CD4-positive, alpha-beta T cell treated with Interleukin-10 for 1 hour (primary cell): ENCODE results near the gene COPS3.

ENCODE experiments used
- DNase-seq: peaks from one replicate; pipeline ENCODE4 v3.0.0-alpha.2; 2020

The COPS3 gene

DNA sequence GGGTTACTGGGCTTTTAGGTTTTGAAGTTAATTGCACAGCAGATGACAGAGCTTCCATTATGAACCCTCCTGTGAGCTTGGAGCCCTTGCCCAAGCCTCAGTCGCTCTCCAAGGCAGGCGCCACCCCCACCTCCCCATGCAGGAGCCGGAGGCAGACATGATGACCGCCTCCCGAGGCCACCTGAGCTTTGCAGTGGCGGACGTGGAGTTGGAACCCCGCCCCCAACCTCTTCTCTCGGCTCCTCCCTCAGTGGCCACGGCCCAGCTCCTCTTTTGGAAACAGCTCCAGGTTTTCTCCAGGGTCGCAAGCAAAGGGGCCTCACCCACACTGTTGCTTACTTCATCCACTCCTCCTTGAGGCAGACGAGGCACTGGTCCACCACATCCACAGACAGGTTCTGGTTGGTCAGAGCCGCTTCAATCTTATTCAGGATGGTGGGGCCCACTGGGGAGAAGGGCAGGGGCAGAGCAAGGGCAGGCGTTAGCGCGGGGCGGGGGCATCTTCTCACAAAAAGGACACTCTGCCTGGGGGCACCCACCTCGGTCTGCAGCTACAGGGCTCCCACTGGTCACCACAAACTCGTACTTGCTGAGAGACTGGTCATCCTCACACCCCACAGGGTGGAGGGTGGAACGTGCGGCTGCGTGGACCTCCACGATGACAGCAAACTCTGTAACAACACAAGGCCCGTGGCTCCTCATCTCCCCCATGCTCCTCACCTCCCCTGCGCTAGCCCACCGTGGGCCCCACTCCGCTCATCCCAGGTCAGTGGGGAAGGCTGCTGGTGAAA lies 66.2 kb downstream of the COPS3 start:
- no peak for DNase-seq

DNA sequence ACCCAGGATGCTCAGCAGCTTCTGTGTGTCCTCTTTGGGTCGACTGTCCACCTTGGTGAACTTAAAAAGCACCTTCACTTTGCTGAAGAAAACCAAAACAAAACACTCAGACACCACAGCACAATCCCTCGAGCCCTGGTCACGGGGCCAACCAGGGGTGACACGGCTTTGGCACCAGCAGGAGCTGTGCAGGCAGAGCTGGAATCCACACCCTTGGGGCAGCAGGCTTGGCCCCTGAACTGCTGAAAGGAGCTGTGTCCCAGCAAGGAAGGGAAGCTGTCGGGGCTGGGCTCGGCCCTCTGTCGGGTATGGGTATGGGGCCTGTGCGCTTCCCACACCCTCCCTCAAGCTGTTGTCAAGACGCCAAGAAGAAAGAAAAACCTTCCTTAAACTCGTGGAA lies 67.3 kb downstream of the COPS3 start:
- no peak for DNase-seq

DNA sequence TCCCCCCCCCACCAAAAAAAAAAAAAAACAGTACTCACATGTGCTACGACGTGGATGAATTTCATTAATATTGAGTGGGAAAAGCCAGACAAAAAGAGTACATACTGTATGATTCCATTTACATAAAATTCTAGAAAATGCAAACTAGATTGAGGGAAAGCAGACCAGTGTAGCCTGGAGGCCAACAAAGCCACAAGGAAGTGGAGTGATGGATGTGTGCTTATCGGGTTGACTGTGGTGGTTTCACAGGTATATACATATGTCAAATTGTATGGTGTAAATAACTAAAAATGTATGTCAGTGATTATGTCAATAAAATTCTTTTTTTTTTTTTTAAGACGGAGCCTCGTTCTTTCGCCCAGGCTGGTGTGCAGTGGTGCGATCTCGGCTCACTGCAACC lies 73.0 kb downstream of the COPS3 start:
- no peak for DNase-seq

DNA sequence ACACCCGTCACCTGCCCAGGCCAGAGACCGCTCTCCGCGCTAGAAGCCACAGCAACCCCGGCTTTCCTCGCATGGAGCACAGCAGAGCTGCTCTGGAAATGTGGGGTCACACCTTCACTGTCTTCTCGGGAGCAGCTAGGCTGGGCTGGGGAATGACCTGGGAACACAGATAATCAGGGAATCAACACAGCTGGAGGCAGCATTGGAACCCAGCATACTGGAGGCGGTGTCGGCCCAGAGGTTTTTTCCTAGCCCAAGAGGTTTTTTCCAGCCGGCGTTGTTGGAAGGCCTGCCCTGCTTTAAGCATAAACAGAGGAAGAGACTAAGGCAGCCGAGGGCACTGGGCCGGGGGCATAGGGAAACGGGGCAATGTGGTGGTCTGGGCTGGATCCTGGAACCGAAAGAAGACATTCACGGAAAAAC lies 74.1 kb downstream of the COPS3 start:
- DNase-seq, result no peak

DNA sequence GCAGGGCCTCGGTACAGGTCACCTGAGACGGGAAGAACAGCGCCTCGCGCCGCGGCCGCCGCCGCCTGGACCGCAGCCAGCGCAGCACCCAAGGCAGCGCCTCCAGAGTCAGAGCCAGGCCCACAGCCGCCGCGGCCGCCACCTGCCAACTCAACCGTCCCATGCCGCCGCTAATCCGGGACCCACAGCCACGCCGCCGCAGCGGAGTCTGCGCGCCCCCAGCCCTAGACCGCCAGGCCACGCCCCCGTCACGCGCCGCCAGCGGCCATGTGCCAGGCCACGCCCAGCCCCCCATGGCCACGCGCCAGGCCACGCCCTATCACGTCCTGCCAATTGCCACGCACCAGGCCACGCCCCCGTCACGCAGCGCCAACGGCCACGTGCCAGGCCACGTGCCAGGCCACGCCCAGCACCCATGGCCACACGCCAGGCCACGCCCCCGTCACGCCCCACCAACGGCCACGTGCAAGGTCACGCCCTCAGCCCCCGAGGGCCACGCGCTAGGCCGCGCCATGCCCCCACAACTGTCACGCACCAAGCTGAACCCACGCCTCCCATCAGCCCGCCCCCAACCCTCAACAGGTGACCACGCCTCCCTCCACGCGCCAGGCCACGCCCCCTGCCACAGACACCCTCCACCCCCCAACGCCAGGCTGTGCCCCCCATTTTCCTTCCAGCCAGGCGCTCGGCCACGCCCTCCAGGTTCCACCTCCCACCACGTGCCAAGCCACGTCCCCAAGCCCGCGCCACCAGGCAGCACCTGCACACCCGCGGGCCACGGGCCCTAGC lies 74.7 kb downstream of the COPS3 start, which contains the start of gene PLD6:
PLD6 (minus strand) TSS at position 210 of the 789 bp plus-strand sequence; CDS start at position 163, 47 bp downstream.
- peak; percentile 94 for DNase-seq

DNA sequence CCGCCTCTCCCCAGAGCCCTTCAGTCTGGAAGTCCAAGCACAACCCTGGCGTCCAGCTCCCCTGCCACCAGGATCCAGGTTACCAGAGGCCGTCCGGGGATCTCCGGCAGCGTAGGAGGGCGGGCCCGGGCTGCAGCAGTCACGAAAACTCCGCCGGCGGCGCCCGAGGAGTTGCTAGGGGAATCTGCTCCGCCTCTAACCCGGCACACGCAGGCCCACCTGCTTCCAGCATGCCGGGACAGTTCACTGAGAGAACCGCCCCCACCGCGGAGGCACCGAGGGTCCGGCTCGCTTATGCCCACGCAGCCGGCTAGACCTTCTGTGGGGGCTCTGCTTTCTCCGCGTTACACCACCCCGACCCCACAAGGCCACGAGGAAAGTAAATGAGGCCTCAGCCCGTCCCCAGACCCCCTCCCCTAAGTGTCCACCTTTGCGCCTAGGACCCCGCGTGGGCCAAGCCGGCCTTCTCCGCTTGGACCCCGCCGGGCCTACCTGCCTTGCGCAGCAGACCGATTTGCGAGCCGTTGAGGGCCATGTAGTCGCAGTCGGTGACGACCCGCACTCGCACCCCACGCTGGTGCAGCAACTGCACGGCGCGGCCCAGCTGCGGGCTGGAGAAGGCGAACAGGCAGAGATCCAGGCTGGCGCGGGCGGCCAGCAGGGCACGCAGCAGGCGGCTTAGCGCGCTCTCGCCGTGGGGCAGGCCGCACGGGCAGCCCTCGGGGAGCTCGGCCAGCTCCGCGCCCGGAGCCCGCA lies 75.5 kb downstream of the COPS3 start:
- DNase-seq, result peak; percentile 50

DNA sequence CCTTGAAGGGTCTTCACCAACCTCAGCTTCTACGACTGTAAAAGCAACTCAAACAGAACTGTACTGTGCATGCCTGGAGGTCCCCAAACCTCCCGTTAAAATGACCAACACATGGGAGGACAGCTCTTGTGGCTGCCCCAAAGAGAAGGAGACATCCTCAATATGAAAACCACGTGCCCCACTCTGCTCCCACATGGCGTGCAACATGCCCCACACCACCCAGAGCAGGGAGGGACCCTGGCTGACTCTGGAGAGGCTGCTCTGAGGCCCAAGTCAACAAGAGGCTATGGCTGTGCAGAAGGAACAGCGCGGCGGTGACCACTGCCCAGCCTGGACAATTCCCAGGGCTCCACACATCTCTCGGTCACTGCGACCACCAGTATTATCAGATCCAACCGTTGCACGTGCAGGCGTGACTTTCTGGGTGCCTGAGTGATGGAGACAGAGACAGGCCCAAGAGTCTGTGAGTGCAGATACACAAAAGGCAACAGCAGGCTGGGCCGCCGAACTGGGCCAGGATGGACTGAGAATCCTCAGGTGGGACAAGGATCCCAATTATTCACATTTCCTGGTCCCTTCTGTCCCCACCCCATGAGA lies 76.3 kb downstream of the COPS3 start:
- no peak for DNase-seq

DNA sequence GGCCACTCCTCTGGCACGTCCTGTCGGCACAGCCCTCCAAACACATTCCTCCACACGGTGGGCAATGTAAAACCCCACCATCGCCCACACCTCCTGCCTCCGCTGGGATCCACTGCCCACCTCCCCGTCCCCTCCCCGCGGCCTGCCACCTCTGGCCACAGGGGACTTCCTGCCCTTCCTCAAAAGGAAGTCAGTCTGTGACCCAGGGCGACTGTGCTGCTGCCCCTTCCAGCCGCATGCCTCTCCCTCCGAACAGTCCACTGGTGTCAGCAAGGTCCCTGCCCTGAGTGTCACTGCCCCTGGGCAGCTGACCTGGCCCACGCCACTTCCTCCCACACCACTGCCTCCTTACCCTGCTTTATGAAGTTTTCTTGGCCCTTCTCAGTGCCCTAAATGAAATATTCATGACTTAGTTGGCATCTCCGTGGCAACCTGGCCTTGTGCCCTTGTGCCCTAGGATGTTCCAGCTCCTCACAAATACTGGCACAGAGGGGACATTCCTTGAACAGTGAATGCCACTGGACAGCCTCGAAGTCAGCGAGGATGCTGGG lies 76.9 kb downstream of the COPS3 start:
- no peak for DNase-seq

DNA sequence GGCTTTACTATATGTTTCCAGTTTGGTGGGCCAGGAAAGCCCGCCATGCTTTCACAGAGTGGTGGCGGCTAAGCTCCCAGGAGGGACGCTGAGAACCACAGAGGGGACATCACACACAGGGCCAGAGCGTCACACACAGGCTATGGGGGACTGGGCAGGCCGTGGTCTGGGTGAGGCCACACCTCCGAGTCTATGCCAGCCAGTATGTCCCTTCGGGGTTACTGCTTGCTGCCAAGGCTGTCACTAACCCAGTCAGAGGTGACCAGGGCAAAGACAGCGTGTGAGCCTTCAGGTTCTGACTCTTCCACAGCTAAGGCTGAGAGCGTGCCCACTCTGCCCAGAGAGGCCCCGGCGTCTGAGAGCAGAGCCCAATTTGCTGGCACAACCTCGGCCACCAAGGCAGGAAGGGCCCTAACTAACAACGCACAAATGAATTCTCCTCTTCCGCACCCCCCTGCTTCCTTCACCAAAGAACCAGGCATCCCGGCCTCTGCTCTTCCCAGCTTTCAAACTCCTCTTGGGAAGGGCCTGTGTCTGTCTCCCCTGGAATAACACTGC lies 77.8 kb downstream of the COPS3 start:
- DNase-seq, result no peak

DNA sequence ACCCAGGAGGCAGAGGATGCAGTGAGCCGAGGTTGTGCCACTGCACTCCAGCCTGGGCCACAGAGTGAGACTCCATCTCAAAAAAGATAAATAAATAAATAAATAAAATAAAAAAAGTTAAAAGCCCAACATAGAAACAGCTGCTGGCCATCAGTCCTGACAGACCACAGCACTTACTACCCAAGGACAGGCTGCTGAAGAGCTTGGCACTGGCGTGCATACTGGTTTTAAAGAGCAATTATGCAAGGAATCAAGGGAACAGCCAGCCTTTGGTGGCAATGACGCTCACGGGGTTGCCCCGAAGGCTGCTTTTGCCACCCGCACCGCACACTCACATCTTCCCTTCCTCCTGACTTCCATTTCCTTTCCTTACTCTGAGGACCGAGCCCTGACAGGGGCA lies 79.1 kb downstream of the COPS3 start:
- DNase-seq, result no peak

DNA sequence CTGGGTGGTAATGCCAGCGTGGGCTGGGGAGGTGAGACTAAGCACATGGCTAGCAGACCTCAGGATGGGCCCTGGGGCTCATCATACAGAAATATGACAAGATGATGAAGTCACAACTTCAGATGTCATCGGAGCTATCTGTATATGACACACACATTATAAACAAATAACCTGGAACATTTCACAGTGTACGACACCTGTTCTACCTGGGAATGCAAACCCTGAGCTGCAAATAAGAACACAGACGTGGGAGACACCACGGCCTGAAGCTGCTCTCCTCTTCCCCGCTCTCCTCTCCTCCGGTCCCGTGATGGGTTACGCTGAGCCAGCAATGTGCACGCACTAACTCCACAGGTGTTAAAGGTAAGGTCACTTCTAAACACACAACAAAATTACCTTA lies 79.8 kb downstream of the COPS3 start:
- no peak for DNase-seq

DNA sequence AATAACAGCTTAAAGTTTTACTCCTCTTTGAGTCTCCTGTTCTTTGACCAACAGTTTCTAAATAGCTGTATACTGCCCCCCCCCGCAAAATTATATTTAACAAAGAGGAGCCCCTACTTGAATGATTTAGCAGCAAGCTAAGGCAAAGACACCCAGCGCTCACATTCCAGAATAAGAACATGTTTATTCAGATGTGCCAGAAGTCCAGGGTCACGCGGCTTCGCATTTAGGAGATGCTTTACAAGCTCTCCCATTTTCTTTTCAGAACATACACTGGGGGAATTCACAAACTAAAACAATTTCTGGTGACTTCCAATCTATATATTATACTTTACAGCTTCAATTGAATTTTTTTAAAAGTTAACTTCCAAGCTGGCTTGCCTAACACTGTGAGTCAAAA lies 80.2 kb downstream of the COPS3 start:
- DNase-seq, result no peak

DNA sequence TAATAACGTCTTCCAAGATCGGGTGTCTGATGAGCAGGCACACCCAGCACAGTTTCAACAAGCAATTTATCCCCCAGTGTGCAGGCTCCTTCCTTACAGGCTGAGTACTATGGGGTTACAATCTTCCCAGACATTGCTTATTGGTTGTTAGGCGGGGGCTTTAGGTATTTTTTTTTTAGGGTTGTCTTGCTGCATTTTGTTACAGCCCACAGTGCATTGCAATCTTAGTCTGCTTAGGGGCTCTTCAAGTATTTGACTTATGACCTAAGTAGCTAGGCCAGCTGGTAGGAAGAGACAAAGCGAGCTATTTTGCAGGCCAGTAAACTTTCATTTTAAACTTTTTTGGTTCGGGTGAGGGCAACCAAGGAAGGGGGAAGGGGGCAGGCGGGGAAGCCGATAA lies 80.7 kb downstream of the COPS3 start:
- DNase-seq, result no peak

DNA sequence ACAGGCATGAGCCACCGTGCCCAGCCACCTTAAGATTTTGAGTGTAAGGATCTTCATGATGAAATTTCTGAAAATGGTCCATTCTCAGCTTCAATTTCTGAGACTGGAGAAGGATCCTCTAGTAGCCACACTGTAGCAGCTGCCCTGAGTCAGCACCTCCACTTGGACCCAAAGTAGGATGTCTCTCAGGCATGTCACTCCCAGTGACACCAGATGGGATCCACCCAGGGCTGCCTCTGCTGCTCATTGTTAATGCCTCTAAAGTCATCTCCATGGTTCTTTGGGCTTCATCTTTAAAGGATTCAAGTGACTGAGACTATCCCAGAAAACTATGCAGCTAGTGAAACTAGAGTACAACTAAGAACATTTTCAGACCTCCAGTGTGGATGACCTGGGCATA lies 82.8 kb downstream of the COPS3 start:
- DNase-seq, result no peak

DNA sequence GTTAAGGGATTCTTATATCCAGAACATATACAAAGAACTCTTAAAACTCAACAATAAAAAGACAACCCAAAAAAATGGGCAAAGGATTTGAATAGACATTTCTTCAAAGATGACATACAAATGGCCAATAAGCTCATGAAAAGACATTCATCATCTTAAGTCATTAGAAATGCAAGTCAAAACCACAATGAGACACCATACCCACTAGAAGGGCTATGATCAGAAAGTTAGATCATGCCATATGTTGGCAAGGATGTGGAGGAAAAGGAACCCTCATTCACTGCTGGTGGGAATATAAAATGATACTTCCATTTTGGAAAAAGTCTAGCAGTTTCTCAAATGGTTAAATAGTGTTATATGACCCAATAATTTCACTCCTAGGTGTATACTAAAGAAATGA lies 84.3 kb downstream of the COPS3 start:
- no peak for DNase-seq
